HCT116 (cell line): ENCODE data around the gene ELF2. TPM values are rescaled to one million over a fixed set of nuclear protein-coding genes. Genes with fewer than 3 reads are reported as not detected.

Source experiments
- ATAC-seq: fragments of 200-7000 bp; cut with Tn5 transposase; 2 replicates; pipeline ENCODE4 v1.9.1; 2020; ENCODE audit warnings: mild to moderate bottlenecking, moderate library complexity
- BruUV-seq: library from RNA; stranded (reverse); fragments of 400-500 nt; replicated peaks from 2 replicates; lab custom pipeline; 2021; lab: Mats Ljungman, UMichigan
- CTCF ChIA-PET: fragments of 300-600 bp; sonication (Branson Sonifier 250); formaldehyde crosslinking; loops from one replicate; lab custom pipeline; 2021; ENCODE audit warnings: antibody characterized with exemption; lab: Charles Lee
- POLR2A ChIA-PET: fragments of 300-600, 350-600 bp; sonication (Branson Sonifier 250); formaldehyde crosslinking; loops from one replicate; lab custom pipeline; 2021; ENCODE audit warnings: antibody characterized with exemption; lab: Charles Lee
- RAD21 ChIA-PET, 2 experiments: fragments of 300-600 bp; sonication (Branson Sonifier 250); formaldehyde crosslinking; loops; one replicate each; lab custom pipeline; 2023; ENCODE audit warnings: low total read pairs in 2 of 2; ENCODE audit not compliant: uncharacterized antibody in 2 of 2, unreplicated experiment in 2 of 2, low non-redundant PET in 1 of 2; lab: Charles Lee
- DNase-seq: peaks from one replicate; pipeline ENCODE4 v3.0.0-alpha.2; 2010; ENCODE audit warnings: low read depth, low spot score
- H2AFZ ChIP-seq: fragments of 200-600 bp; shearing (Covaris generic), sonication (generic); 2 replicates; pipeline ENCODE4 v1.6.1; 2017; ENCODE audit warnings: low read depth, mixed run types, mixed read lengths, antibody characterized with exemption, low read length; ENCODE audit not compliant: poor library complexity, severe bottlenecking
- H3K27ac ChIP-seq: 2 replicates; pipeline ENCODE4 v1.5.1; 2012; ENCODE audit warnings: low read depth, low read length
- H3K27me3 ChIP-seq: fragments of 200-600 bp; sonication (generic); 2 replicates; pipeline ENCODE4 v1.6.1; 2016; ENCODE audit warnings: mixed run types, low read length, mixed read lengths; ENCODE audit not compliant: insufficient read depth
- H3K36me3 ChIP-seq, 2 experiments: fragments of 200-500 bp in 1 of 2; fragments of 200-600 bp in 1 of 2; sonication (Bioruptor generic) in 1 of 2; sonication (generic) in 1 of 2; 2 replicates each; pipeline versions ENCODE4 v1.5.1 to v1.6.1; 2014 to 2016; ENCODE audit warnings: low read length in 2 of 2, inconsistent platforms in 1 of 2, mixed read lengths in 1 of 2, mixed run types in 1 of 2; ENCODE audit not compliant: insufficient read depth in 2 of 2, control insufficient read depth in 1 of 2
- H3K4me1 ChIP-seq, 2 experiments: fragments of 200-600 bp in 1 of 2; sonication (generic) in 1 of 2; 2 replicates each; pipeline versions ENCODE4 v1.5.1 to v1.6.1; 2012 to 2017; ENCODE audit warnings: low read length in 2 of 2, inconsistent platforms in 1 of 2, mild to moderate bottlenecking in 1 of 2, mixed read lengths in 1 of 2, mixed run types in 1 of 2, moderate library complexity in 1 of 2; ENCODE audit not compliant: insufficient read depth in 2 of 2, control insufficient read depth in 1 of 2
- H3K4me2 ChIP-seq: fragments of 200-600 bp; sonication (generic); 2 replicates; pipeline ENCODE4 v1.6.1; 2017; ENCODE audit warnings: mixed run types, low read length, mixed read lengths
- H3K4me3 ChIP-seq, 2 experiments: fragments of 200-600 bp in 1 of 2; sonication (generic) in 1 of 2; replicated peaks in 1 of 2; 2 replicates each; pipeline ENCODE4 v1.5.1; 2011 to 2016; ENCODE audit warnings: low read length in 2 of 2, control low read depth in 1 of 2, low read depth in 1 of 2, mild to moderate bottlenecking in 1 of 2, mixed read lengths in 1 of 2, mixed run types in 1 of 2
- H3K79me2 ChIP-seq: fragments of 200-600 bp; sonication (generic); 2 replicates; pipeline ENCODE4 v1.6.1; 2017; ENCODE audit warnings: mild to moderate bottlenecking, mixed run types, low read length, moderate library complexity, mixed read lengths; ENCODE audit not compliant: insufficient read depth
- H3K9ac ChIP-seq: fragments of 200-600 bp; sonication (generic); 2 replicates; pipeline ENCODE4 v1.6.1; 2016; ENCODE audit warnings: low read length, mixed read lengths
- H3K9me2 ChIP-seq: fragments of 200-600 bp; sonication (generic), shearing (Covaris generic); 2 replicates; pipeline ENCODE4 v1.6.1; 2017; ENCODE audit warnings: mixed run types, mild to moderate bottlenecking, moderate library complexity; ENCODE audit not compliant: insufficient read depth
- H3K9me3 ChIP-seq, 2 experiments: fragments of 200-500 bp in 1 of 2; fragments of 200-600 bp in 1 of 2; sonication (Bioruptor generic) in 1 of 2; sonication (generic) in 1 of 2; 2 replicates each; pipeline ENCODE4 v1.6.1; 2014 to 2017; ENCODE audit warnings: low read length in 2 of 2, mixed read lengths in 2 of 2, inconsistent platforms in 1 of 2, low read depth in 1 of 2, mild to moderate bottlenecking in 1 of 2, mixed run types in 1 of 2, moderate library complexity in 1 of 2; ENCODE audit not compliant: control insufficient read depth in 1 of 2, insufficient read depth in 1 of 2
- H4K20me1 ChIP-seq: fragments of 200-600 bp; sonication (generic), shearing (Covaris generic); 2 replicates; pipeline ENCODE4 v1.6.1; 2017; ENCODE audit warnings: mixed run types, mild to moderate bottlenecking, moderate library complexity; ENCODE audit not compliant: insufficient read depth
- ATF3 ChIP-seq: IDR thresholded peaks from 2 replicates; pipeline ENCODE4 v1.6.1; 2012
- CEBPB ChIP-seq: IDR thresholded peaks from 2 replicates; pipeline ENCODE4 v1.6.1; 2012; ENCODE audit warnings: low read depth
- CTCF ChIP-seq, 3 experiments: fragments of 200-600 bp in 1 of 3; sonication (generic) in 1 of 3; IDR thresholded peaks in 2 of 3; conservative IDR thresholded peaks in 1 of 3; 2 replicates each; pipeline ENCODE4 v1.5.1; 2012 to 2017; ENCODE audit warnings: low read depth in 2 of 3, low read length in 2 of 3, antibody characterized with exemption in 1 of 3, borderline replicate concordance in 1 of 3, control low read depth in 1 of 3, mild to moderate bottlenecking in 1 of 3, mixed read lengths in 1 of 3, mixed run types in 1 of 3, moderate library complexity in 1 of 3; ENCODE audit not compliant: insufficient read depth in 1 of 3
- EGR1 ChIP-seq: IDR thresholded peaks from 2 replicates; pipeline ENCODE4 v1.6.1; 2012; ENCODE audit warnings: low read depth
- FOSL1 ChIP-seq: IDR thresholded peaks from 2 replicates; pipeline ENCODE4 v1.6.1; 2012; ENCODE audit warnings: low read depth
- MAX ChIP-seq: IDR thresholded peaks from 2 replicates; pipeline ENCODE4 v1.6.1; 2012
- POLR2AphosphoS5 ChIP-seq: IDR thresholded peaks from 2 replicates; pipeline ENCODE4 v1.6.1; 2011; ENCODE audit warnings: mild to moderate bottlenecking, low read depth, low read length, moderate library complexity
- RAD21 ChIP-seq: IDR thresholded peaks from 2 replicates; pipeline ENCODE4 v1.6.1; 2012; ENCODE audit warnings: low read depth, mild to moderate bottlenecking
- SIN3A ChIP-seq: IDR thresholded peaks from 2 replicates; pipeline ENCODE4 v1.6.1; 2012; ENCODE audit warnings: low read depth
- TCF7L2 ChIP-seq: IDR thresholded peaks from 2 replicates; pipeline ENCODE4 v1.7.0; 2011; ENCODE audit warnings: borderline replicate concordance, inconsistent platforms; ENCODE audit not compliant: insufficient read depth, insufficient read length; ENCODE audit errors: extremely low read depth
- YY1 ChIP-seq: IDR thresholded peaks from 2 replicates; pipeline ENCODE4 v1.6.1; 2011; ENCODE audit warnings: low read length, low read depth, moderate library complexity, mild to moderate bottlenecking; ENCODE audit not compliant: insufficient replicate concordance; ENCODE audit errors: extremely low read depth
- ZBTB33 ChIP-seq: IDR thresholded peaks from 2 replicates; pipeline ENCODE4 v1.6.1; 2011; ENCODE audit warnings: mild to moderate bottlenecking, low read length, moderate library complexity; ENCODE audit not compliant: insufficient replicate concordance; ENCODE audit errors: extremely low read depth
- ZFX ChIP-seq: fragments of 450-650 bp; IDR thresholded peaks from 2 replicates; pipeline ENCODE4 v1.6.1; 2017
- ZNF274 ChIP-seq: fragments of 200-500 bp; sonication (Bioruptor generic); IDR thresholded peaks from 2 replicates; pipeline ENCODE4 v1.6.1; 2014; ENCODE audit warnings: mild to moderate bottlenecking, low read depth, low read length, inconsistent platforms
- intact Hi-C: fragments of 100-400 bp; cut with micrococcal nuclease; formaldehyde crosslinking; loops from 2 replicates; pipeline ENCODE4 v1.10.0; 2022
- total RNA-seq: library from RNA; stranded (reverse); gene quantifications from one replicate; pipeline ENCODE4 v1.2.1, GENCODE V29; 2021; ENCODE audit not compliant: unreplicated experiment

The ELF2 gene
- total RNA-seq, 1 experiment from 2014 or later: 28.2 TPM

- no peaks in the 10 kb centered on the region for H3K27me3 ChIP-seq
- TF ChIP-seq SIN3A (no peak), MAX (no peak)
- TF ChIP-seq, all 23 proteins: peak for 0
- RAD21 ChIA-PET: no interaction called here
- Histone ChIP-seq H3K79me2 (peaks cover 99% of the 10 kb centered on the region), H3K4me3 (no peak overlapping the region), H2AFZ (no peak overlapping the region), H3K9me2 (no peaks in the 10 kb centered on the region), H3K4me1 (no peaks in the 10 kb centered on the region), H3K9ac (no peak overlapping the region), H3K36me3 (peaks cover 0 to 6% of the 10 kb centered on the region in 2 experiments; a peak in 1 of 4 replicates), H3K27ac (no peak overlapping the region), H3K9me3 (no peaks in the 10 kb centered on the region), H3K4me2 (no peak overlapping the region), H4K20me1 (peaks cover 13% of the 10 kb centered on the region; the same call in 1 of the 2 replicates)
- DNase-seq: no peak
- CTCF ChIA-PET: no interaction called here
- no TSS peak for BruUV-seq
- ATAC-seq: no peak
- POLR2A ChIA-PET: no interaction called here
- intact Hi-C loops: loop anchor here (10.0 kb wide), 2 partner anchors 499 to 609 kb away; no protein-coding TSS in a partner anchor
Observed at GRCh38 chr4:139035650-139036049, 141.4 kb downstream of the ELF2 start.

GRCh38 chr4:139030614-139031235, 146.3 kb downstream of the ELF2 start:
- Histone ChIP-seq H3K4me1 (peaks cover 0 to 4% of the 10 kb centered on the region in 2 experiments; a peak in 1 of 4 replicates), H3K27ac (no peak overlapping the region), H4K20me1 (peaks cover 17% of the 10 kb centered on the region; the same call in 1 of the 2 replicates), H3K4me3 (no peak overlapping the region), H3K9me3 (no peaks in the 10 kb centered on the region), H3K9ac (no peak overlapping the region), H3K27me3 (no peaks in the 10 kb centered on the region), H3K36me3 (peaks cover 0 to under 1% of the 10 kb centered on the region in 2 experiments; a peak in 1 of 4 replicates), H3K9me2 (no peaks in the 10 kb centered on the region), H3K4me2 (no peak overlapping the region), H2AFZ (no peak overlapping the region), H3K79me2 (peaks cover 97% of the 10 kb centered on the region)
- TSS peak; percentile 4 for BruUV-seq
- ChIA-PET CTCF (interaction anchor here (0.6 to 2.0 kb wide), 44 partner anchors 8 to 626 kb away, joined by 3 to 29 read pairs (median 4); partner anchors contain the start of genes ELF2, NAA15 and NOCT), RAD21 (interaction anchor here (0.8 to 1.1 kb wide), 5 partner anchors 52 to 618 kb away, joined by 3 to 5 read pairs (median 4); no protein-coding TSS in a partner anchor), POLR2A (interaction anchor here (1.0 to 1.2 kb wide), 3 partner anchors 15 to 22 kb away, joined by 3 to 6 read pairs (median 3); partner anchors contain the start of gene NOCT)
- ATAC-seq (peak; percentile 68), DNase-seq (peak; percentile 61)
- intact Hi-C loops: loop anchor here (1.0 to 10.0 kb wide), 7 partner anchors 54 to 614 kb away; no protein-coding TSS in a partner anchor
- TF ChIP-seq TCF7L2: no peak
- no peak for TF ChIP-seq FOSL1
- TF ChIP-seq EGR1: no peak
- no peak for TF ChIP-seq YY1
- peak; percentile 89 for TF ChIP-seq RAD21
- TF ChIP-seq ZFX: no peak
- no peak for TF ChIP-seq ATF3
- no peak for TF ChIP-seq ZNF274
- TF ChIP-seq ZBTB33: no peak
- no peak for TF ChIP-seq CEBPB
- peak; percentile 61 to 83 (median 77); a peak in 5 of 6 replicates for TF ChIP-seq CTCF (IDR thresholded peaks at IDR 0.05 in 2 of 3, conservative IDR thresholded peaks at IDR 0.05 in 1 of 3; ENCODE audit: borderline replicate concordance in 1 of 3, insufficient read depth in 1 of 3, low read depth in 2 of 3, low read length in 2 of 3)
- TF ChIP-seq POLR2AphosphoS5: no peak
